ENCODE measurements around the gene NR5A2.

Gene NR5A2

DNA sequence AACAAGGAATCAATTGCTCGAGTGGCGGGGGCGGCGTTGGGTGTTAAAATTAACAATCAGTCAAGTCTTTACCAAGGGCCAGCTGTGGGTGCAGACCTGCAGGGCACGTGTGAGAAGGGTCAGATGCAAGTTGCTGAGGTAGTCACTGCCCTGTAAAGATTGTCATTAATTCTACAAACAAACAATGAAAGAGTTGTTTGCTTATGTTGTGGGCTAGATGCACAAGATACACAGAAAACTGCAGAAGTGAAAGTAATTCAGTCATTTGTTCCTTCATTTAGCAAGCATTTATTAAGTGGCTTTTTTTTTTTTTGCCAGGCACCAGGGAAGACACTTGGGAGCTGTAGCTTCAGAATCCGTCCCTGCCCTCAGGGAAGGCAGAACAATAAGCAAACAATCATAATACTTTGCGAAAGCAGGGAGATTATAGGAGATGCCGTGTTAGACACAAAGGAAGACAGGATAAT is 79.5 kb downstream of the NR5A2 start:
- Histone ChIP-seq H3K9ac (ENCODE audit: low read depth, low read length, poor library complexity, severe bottlenecking) (no peak overlapping the region), H3K9me2 (replicated peaks; ENCODE audit: low read depth, low read length) (no peaks in the 10 kb centered on the region), H3K4me2 (ENCODE audit: low read depth, low read length, poor library complexity, severe bottlenecking) (no peak overlapping the region), H3K27me3 (ENCODE audit: insufficient read depth, low read length, poor library complexity, severe bottlenecking) (no peaks in the 10 kb centered on the region), H3K79me2 (ENCODE audit: insufficient read depth, low read length) (no peaks in the 10 kb centered on the region), H3K4me1 (ENCODE audit: insufficient read depth, low read length, poor library complexity, severe bottlenecking) (peaks cover 3% of the 10 kb centered on the region), H3K4me3 (ENCODE audit: low read length, poor library complexity, severe bottlenecking) (no peak overlapping the region), H2AFZ (ENCODE audit: low read length) (peak overlapping the region; percentile 18; the same call in 1 of the 2 replicates), H3K36me3 (ENCODE audit: insufficient read depth, low read length) (no peaks in the 10 kb centered on the region), H3K9me3 (ENCODE audit: insufficient read depth, low read depth, low read length) (no peaks in the 10 kb centered on the region), H3F3A (ENCODE audit: low read depth) (no peaks in the 10 kb centered on the region), H4K20me1 (ENCODE audit: insufficient read depth, low read length, poor library complexity, severe bottlenecking) (no peaks in the 10 kb centered on the region)
- TF ChIP-seq, protein P1, sequence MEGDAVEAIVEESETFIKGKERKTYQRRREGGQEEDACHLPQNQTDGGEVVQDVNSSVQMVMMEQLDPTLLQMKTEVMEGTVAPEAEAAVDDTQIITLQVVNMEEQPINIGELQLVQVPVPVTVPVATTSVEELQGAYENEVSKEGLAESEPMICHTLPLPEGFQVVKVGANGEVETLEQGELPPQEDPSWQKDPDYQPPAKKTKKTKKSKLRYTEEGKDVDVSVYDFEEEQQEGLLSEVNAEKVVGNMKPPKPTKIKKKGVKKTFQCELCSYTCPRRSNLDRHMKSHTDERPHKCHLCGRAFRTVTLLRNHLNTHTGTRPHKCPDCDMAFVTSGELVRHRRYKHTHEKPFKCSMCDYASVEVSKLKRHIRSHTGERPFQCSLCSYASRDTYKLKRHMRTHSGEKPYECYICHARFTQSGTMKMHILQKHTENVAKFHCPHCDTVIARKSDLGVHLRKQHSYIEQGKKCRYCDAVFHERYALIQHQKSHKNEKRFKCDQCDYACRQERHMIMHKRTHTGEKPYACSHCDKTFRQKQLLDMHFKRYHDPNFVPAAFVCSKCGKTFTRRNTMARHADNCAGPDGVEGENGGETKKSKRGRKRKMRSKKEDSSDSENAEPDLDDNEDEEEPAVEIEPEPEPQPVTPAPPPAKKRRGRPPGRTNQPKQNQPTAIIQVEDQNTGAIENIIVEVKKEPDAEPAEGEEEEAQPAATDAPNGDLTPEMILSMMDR (conservative IDR thresholded peaks at IDR 0.05; ENCODE audit: low read length) = no peak

DNA sequence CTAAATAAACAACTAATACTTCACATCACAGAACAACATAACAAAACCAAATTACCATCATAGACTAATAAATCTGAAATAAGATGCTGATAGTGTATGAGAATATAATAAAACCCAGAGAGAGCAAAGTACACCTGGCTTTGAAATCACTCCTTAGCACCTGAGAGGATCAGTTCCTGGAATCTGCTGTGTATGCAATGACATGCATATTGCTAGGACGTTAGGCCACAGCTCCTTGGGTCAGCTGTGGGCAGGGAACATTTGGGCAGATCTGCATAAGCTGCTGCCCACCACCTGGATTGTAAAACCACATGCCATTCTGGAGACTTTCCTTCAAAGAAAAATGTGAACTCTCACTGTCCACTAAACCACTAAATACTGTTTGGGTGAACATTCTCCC is 81.1 kb downstream of the NR5A2 start:
- H3K4me1 ChIP-seq (ENCODE audit: insufficient read depth, low read length, poor library complexity, severe bottlenecking) = peaks cover 4% of the 10 kb centered on the region
- no peak for TF ChIP-seq EZH2phosphoT487 (IDR thresholded peaks at IDR 0.05; ENCODE audit: borderline replicate concordance)
- TF ChIP-seq, protein P1 (conservative IDR thresholded peaks at IDR 0.05; ENCODE audit: low read length) = no peak
- H4K20me1 ChIP-seq (ENCODE audit: insufficient read depth, low read length, poor library complexity, severe bottlenecking) = no peaks in the 10 kb centered on the region
- no peaks in the 10 kb centered on the region for H3K9me2 ChIP-seq (replicated peaks; ENCODE audit: low read depth, low read length)
- no peaks in the 10 kb centered on the region for H3K79me2 ChIP-seq (ENCODE audit: insufficient read depth, low read length)
- H3K9me3 ChIP-seq (ENCODE audit: insufficient read depth, low read depth, low read length) = no peaks in the 10 kb centered on the region
- no peaks in the 10 kb centered on the region for H3F3A ChIP-seq (ENCODE audit: low read depth)
- no peak overlapping the region for H3K4me3 ChIP-seq (ENCODE audit: low read length, poor library complexity, severe bottlenecking)
- no peaks in the 10 kb centered on the region for H3K27me3 ChIP-seq (ENCODE audit: insufficient read depth, low read length, poor library complexity, severe bottlenecking)
- no peak overlapping the region for H3K9ac ChIP-seq (ENCODE audit: low read depth, low read length, poor library complexity, severe bottlenecking)
- no peaks in the 10 kb centered on the region for H3K36me3 ChIP-seq (ENCODE audit: insufficient read depth, low read length)
- no peak overlapping the region for H2AFZ ChIP-seq (ENCODE audit: low read length)
- no peak overlapping the region for H3K4me2 ChIP-seq (ENCODE audit: low read depth, low read length, poor library complexity, severe bottlenecking)

DNA sequence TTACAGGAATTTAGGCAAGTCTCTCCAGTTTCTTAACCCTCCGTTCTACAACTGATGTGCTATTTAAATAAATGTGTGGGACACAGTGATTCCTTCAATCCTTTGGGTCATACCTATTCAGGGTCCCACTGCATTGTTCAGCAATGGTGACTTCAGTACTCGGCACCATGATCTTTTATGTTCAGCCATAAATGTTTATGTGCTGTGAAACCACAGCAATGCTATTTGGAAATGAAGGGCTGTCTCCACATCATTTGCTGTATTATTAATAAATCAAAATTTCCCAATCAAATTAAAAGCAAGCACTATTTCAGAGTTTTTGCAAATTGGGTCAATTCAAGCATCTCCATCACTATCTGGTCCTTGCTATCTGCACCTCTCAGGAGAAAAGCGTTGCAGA is 84.8 kb downstream of the NR5A2 start:
- Histone ChIP-seq H3K4me3 (ENCODE audit: low read length, poor library complexity, severe bottlenecking) (no peak overlapping the region), H3K4me2 (ENCODE audit: low read depth, low read length, poor library complexity, severe bottlenecking) (no peak overlapping the region), H3K4me1 (ENCODE audit: insufficient read depth, low read length, poor library complexity, severe bottlenecking) (peaks cover 7% of the 10 kb centered on the region), H3K9ac (ENCODE audit: low read depth, low read length, poor library complexity, severe bottlenecking) (no peak overlapping the region), H3K9me3 (ENCODE audit: insufficient read depth, low read depth, low read length) (no peaks in the 10 kb centered on the region), H3K36me3 (ENCODE audit: insufficient read depth, low read length) (no peaks in the 10 kb centered on the region), H3K9me2 (replicated peaks; ENCODE audit: low read depth, low read length) (no peaks in the 10 kb centered on the region), H3K27me3 (ENCODE audit: insufficient read depth, low read length, poor library complexity, severe bottlenecking) (no peaks in the 10 kb centered on the region), H4K20me1 (ENCODE audit: insufficient read depth, low read length, poor library complexity, severe bottlenecking) (no peaks in the 10 kb centered on the region), H3F3A (ENCODE audit: low read depth) (no peaks in the 10 kb centered on the region), H2AFZ (ENCODE audit: low read length) (no peak overlapping the region), H3K79me2 (ENCODE audit: insufficient read depth, low read length) (no peaks in the 10 kb centered on the region)
- TF ChIP-seq, protein P1 (conservative IDR thresholded peaks at IDR 0.05; ENCODE audit: low read length) = no peak
- TF ChIP-seq EZH2phosphoT487 (IDR thresholded peaks at IDR 0.05; ENCODE audit: borderline replicate concordance) = no peak
